ENCODE results near the gene TANC1.

TANC1 gene

GRCh38 chr2:159108181-159108893, 139.9 kb downstream of the TANC1 start:
- no peak for ATAC-seq
- no peaks in the 10 kb centered on the region for H3K9me3 Mint-ChIP-seq
- no peaks in the 10 kb centered on the region for H3K36me3 Mint-ChIP-seq
- H3K4me3 Mint-ChIP-seq: no peak overlapping the region
- no peak overlapping the region for H3K27ac Mint-ChIP-seq
- DNase-seq (ENCODE audit: low spot score in 2 of 2): no peak
- H3K4me1 Mint-ChIP-seq: no peaks in the 10 kb centered on the region

DNA sequence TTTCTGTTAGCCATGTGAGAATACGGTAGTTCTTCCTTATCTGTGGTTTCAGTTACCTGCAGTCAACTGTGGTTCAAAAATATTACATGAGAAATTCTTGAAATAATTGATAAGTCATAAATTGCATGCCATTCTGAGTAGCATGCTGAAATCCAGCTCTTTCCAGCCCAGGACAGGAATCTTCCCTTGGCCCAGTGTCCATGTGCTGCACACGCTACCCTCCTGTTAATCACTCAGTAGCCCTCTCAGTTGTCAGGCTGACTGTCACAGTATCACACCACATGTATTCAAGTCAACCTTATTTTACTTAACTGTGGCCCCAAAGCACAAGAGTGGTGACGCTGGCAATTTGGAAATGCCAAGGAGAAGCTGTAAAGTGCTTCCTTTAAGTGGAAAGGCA, 141.1 kb downstream of the TANC1 start:
- no peaks in the 10 kb centered on the region for H3K9me3 Mint-ChIP-seq
- no peaks in the 10 kb centered on the region for H3K36me3 Mint-ChIP-seq
- no peaks in the 10 kb centered on the region for H3K4me1 Mint-ChIP-seq
- H3K27ac Mint-ChIP-seq: no peak overlapping the region
- DNase-seq (ENCODE audit: low spot score in 2 of 2) (no peak), ATAC-seq (no peak)
- no peak overlapping the region for H3K4me3 Mint-ChIP-seq

DNA sequence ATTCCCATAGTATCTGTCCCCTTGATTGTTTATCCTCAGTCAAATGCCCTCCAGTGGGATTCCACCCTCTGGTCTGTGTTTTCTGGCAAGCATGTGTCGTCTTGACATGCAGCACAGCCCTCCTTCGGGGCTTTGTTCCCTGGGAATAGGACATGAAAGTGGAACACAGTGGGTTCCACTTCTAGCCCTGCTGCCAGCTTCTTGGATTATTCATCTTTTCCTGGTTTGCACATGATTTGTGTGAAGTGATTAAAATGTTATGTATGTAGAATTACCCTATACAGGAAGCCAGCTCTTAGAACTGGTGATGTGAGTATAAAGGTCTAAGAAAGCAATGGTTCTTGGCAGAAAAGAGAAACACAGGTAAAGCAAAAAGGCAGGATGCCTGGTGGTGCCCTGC, 142.3 kb downstream of the TANC1 start:
- Mint-ChIP-seq H3K36me3 (no peaks in the 10 kb centered on the region), H3K4me1 (no peaks in the 10 kb centered on the region), H3K9me3 (no peaks in the 10 kb centered on the region), H3K4me3 (no peak overlapping the region), H3K27ac (no peak overlapping the region)
- ATAC-seq (no peak), DNase-seq (ENCODE audit: low spot score in 2 of 2) (no peak)

DNA sequence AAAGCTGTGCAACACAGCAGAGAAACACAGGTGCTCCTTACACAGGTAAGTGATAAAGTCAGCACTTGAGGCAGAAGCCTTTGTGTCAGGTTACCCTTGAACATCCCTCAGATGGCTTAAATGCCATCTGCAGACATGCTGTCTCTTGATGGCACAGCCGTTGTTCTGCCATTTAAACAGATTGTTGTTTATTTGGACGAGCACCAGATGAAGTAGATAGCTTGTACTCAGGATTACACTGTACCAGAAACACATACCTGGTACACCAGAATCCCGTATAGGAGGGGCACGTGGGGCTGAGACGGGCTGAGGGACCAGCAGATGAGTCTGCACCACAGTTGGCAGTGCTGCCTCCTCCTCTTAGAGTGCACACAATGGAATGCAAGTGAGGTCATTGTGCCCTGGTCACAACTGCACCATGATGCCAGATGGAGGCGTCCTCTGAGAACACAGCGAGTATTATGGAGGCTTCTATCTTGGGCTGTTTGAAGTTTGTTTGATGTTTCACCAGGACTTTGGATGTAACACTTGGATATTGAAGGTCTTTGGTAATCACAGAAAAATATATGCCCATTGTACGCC, 143.0 kb downstream of the TANC1 start:
- DNase-seq (ENCODE audit: low spot score in 2 of 2) (no peak), ATAC-seq (no peak)
- H3K27ac Mint-ChIP-seq: no peak overlapping the region
- no peaks in the 10 kb centered on the region for H3K36me3 Mint-ChIP-seq
- H3K4me3 Mint-ChIP-seq: no peak overlapping the region
- H3K9me3 Mint-ChIP-seq: no peaks in the 10 kb centered on the region
- no peaks in the 10 kb centered on the region for H3K4me1 Mint-ChIP-seq

DNA sequence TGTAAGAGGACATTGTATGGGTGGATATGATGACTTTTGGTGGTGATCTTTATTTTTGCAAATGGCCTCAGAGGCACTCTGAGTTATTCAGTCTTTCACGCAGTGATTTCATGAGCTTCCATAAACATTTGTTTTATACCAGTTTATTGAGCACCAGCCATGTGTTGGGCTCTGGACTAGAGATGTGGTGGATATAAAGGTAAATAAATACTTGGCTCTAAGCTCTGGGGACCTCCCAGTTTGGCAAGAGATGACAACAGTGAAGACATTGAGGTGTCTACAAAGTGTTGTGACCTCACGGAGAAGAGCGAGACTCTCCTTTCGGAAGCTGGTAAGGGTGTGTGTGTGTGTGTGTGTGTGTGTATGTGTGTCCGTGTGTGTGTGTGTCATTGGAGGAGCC, 146.4 kb downstream of the TANC1 start:
- no peak overlapping the region for H3K4me3 Mint-ChIP-seq
- H3K9me3 Mint-ChIP-seq: no peaks in the 10 kb centered on the region
- no peak overlapping the region for H3K27ac Mint-ChIP-seq
- ATAC-seq (no peak), DNase-seq (ENCODE audit: low spot score in 2 of 2) (no peak)
- peaks cover 8% of the 10 kb centered on the region for H3K4me1 Mint-ChIP-seq
- no peaks in the 10 kb centered on the region for H3K36me3 Mint-ChIP-seq

DNA sequence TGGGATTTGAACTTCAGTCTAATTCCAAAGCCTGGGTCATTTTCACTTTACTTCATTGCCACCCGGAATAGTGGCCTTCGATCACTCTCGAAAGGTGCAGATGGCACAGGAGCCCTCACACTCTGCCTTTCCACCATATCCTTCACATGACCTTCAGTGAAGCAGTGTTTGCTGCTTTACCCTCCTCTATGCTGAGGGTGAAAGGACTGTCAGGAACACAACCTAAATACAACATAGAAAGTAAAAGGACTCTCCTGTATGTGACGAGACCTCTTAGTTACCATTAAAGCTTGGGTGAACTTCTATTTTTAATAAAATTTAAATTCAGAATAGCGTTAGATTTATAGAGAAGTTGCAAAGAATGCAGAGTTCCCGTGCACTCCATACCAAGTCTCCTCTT, 148.5 kb downstream of the TANC1 start:
- H3K4me3 Mint-ChIP-seq: no peak overlapping the region
- H3K36me3 Mint-ChIP-seq: no peaks in the 10 kb centered on the region
- DNase-seq (ENCODE audit: low spot score in 2 of 2): no peak
- ATAC-seq: no peak
- no peak overlapping the region for H3K27ac Mint-ChIP-seq
- H3K9me3 Mint-ChIP-seq: no peaks in the 10 kb centered on the region
- H3K4me1 Mint-ChIP-seq: peaks cover 13% of the 10 kb centered on the region

DNA sequence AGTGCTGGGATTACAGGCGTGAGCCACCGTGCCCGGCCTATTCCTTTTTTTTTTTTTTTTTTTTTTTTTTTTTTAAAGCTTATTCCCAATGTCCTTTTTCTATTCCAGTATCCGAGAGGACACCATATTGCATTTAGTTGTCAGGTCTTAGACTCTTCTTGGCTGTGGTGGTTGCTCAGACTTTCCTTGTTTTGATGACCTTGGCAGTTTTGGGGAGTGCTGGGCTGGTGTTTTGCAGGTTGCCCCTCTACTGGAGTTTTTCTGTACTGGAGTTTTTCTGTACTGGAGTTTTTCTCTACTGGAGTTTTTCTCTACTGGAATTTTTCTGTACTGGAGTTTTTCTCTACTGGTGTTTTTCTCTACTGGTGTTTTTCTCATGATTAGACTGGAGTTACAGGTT, 149.2 kb downstream of the TANC1 start:
- Mint-ChIP-seq H3K4me1 (peaks cover 13% of the 10 kb centered on the region), H3K4me3 (no peak overlapping the region), H3K36me3 (no peaks in the 10 kb centered on the region), H3K27ac (no peak overlapping the region), H3K9me3 (no peaks in the 10 kb centered on the region)
- ATAC-seq (no peak), DNase-seq (ENCODE audit: low spot score in 2 of 2) (no peak)

GRCh38 chr2:159118115-159118858, 149.8 kb downstream of the TANC1 start:
- H3K27ac Mint-ChIP-seq: no peak overlapping the region
- no peak overlapping the region for H3K4me3 Mint-ChIP-seq
- ATAC-seq: peak; percentile 85
- H3K36me3 Mint-ChIP-seq: no peaks in the 10 kb centered on the region
- peak; percentile 71 to 87 for DNase-seq (ENCODE audit: low spot score in 2 of 2)
- H3K4me1 Mint-ChIP-seq: peaks cover 13% of the 10 kb centered on the region
- no peaks in the 10 kb centered on the region for H3K9me3 Mint-ChIP-seq

DNA sequence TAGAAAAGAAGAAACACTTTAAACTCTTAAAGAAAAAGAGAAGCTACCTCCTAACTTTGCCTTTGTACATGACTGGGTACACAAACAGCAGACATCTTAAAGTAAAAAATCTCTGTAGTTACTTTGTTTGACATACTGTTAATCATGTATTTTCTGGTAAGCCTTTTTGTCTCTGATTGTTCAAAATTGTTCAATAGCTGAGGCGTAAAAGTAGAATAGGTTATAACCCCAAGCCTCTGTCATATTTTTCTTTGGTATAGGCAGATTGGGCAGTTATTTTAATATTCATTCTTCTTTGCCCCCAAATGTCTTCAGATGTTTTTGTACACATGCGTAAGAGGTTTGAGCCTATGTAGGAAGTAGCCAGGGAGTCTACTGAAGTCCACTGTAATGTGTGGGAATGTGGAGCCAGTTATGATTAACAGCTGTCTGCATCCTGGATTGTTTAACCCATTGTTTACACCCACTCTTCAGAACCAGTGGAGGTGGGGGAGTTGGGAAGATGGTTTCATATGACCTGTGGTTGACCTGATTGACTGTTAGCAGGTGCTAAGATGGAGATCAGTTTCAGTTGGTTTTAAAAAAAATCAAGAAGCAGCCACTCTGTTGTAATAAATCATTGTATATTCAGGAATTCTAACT, 150.5 kb downstream of the TANC1 start:
- no peak for ATAC-seq

DNA sequence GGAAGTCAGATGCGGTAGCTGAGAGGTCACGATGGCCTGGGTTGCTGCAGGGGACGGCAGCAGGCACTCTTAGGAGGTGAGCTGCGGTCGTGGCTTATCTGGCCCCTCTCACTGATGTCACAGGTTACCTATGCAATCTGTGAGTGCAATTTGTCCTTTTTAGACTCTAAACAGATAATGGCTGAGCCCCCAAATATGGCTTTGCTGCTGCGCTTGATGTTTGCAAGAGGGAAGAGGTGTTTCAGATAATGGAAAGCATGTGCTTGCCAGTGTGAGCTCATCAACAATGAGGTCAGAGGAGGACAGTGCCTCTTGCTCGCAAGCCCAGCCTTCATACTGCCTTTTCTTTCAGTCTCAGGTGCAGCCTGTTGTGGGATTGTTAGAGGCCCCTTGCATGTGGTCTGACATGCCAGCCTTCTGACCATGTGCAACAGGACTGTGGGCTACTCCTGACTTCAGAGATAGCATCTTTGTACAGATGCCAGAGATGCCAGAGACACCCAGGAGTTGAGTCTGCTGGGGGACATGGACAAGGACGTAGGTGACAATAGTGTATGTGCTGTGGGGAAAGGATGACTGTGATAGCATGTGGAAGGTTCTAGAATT, 151.3 kb downstream of the TANC1 start:
- H3K4me3 Mint-ChIP-seq: no peak overlapping the region
- peak; percentile 37 for ATAC-seq
- H3K27ac Mint-ChIP-seq: peak overlapping the region; percentile 4
- DNase-seq (ENCODE audit: low spot score in 2 of 2): no peak
- no peaks in the 10 kb centered on the region for H3K36me3 Mint-ChIP-seq
- peaks cover 24% of the 10 kb centered on the region for H3K4me1 Mint-ChIP-seq
- H3K9me3 Mint-ChIP-seq: no peaks in the 10 kb centered on the region

More for the DNA sequence above, 150.5 kb downstream of the TANC1 start:
- Mint-ChIP-seq H3K4me3 (no peak overlapping the region), H3K4me1 (peaks cover 16% of the 10 kb centered on the region), H3K9me3 (no peaks in the 10 kb centered on the region), H3K27ac (no peak overlapping the region), H3K36me3 (no peaks in the 10 kb centered on the region)
- no peak for DNase-seq (ENCODE audit: low spot score in 2 of 2)

DNA sequence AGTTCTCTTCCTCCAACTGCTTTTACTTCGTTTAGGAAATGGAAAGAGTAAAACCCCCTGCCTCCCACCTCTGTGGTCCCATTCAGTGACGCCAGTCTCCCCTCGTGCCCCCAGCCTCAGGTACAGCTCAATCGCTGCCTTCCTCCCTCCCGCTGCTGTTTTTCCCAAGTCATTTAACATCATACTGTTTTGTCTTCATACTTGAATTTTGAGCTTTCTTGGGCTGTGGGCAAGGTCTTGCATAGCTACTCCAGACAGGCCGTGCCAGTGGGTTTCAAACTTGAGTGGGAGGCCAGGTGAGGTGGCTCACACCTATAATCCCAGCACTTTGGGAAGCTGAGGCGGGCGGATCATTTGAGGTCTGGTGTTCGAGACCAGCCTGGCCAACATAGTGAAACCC, 155.3 kb downstream of the TANC1 start:
- H3K4me3 Mint-ChIP-seq: no peak overlapping the region
- peak overlapping the region; percentile 83 for H3K27ac Mint-ChIP-seq
- no peaks in the 10 kb centered on the region for H3K36me3 Mint-ChIP-seq
- H3K4me1 Mint-ChIP-seq: peaks cover 28% of the 10 kb centered on the region
- no peaks in the 10 kb centered on the region for H3K9me3 Mint-ChIP-seq
- ATAC-seq (no peak), DNase-seq (ENCODE audit: low spot score in 2 of 2) (no peak)

- Mint-ChIP-seq H3K4me3 (no peak overlapping the region), H3K9me3 (no peaks in the 10 kb centered on the region), H3K4me1 (peaks cover 32% of the 10 kb centered on the region), H3K36me3 (no peaks in the 10 kb centered on the region), H3K27ac (peak overlapping the region; percentile 83)
- DNase-seq (ENCODE audit: low spot score in 2 of 2) (no peak), ATAC-seq (peak; percentile 69)
Measured at GRCh38 chr2:159124441-159124911, 156.0 kb downstream of the TANC1 start.

- ATAC-seq (no peak), DNase-seq (ENCODE audit: low spot score in 2 of 2) (no peak)
- H3K4me3 Mint-ChIP-seq: no peak overlapping the region
- H3K27ac Mint-ChIP-seq: peak overlapping the region; percentile 83
- H3K36me3 Mint-ChIP-seq: no peaks in the 10 kb centered on the region
- peaks cover 34% of the 10 kb centered on the region for H3K4me1 Mint-ChIP-seq
- no peaks in the 10 kb centered on the region for H3K9me3 Mint-ChIP-seq
Measured at GRCh38 chr2:159124931-159125467, 156.6 kb downstream of the TANC1 start.

- Mint-ChIP-seq H3K27ac (peak overlapping the region; percentile 83), H3K4me3 (no peak overlapping the region), H3K36me3 (no peaks in the 10 kb centered on the region), H3K4me1 (peaks cover 37% of the 10 kb centered on the region), H3K9me3 (no peaks in the 10 kb centered on the region)
- DNase-seq (ENCODE audit: low spot score in 2 of 2) (no peak), ATAC-seq (no peak)
Measured at GRCh38 chr2:159125858-159126257, 157.4 kb downstream of the TANC1 start.

Data from stimulated activated effector memory CD8-positive, alpha-beta T cell treated with anti-CD3 and anti-CD28 coated beads, Interleukin-12 subunit alpha, Interleukin-12 subunit beta, amount 100 ng/mL, for 72 hours (primary cell).